Measurements from ENCODE around the gene RPS15.
"Not testable (repeated sequence)": the region's sequence is repeated elsewhere in the genome, so short reads cannot be mapped to it uniquely, and the experiment has no call there.

The RPS15 gene

GRCh38 chr19:1434040-1434366, 4.2 kb upstream of the RPS15 start:
- no peak overlapping the region for H3K4me3 Mint-ChIP-seq
- ATAC-seq (no peak), DNase-seq (ENCODE audit: low spot score in 2 of 2) (no peak)
- peaks cover 86% of the 10 kb centered on the region for H3K36me3 Mint-ChIP-seq
- no peak overlapping the region for H3K27ac Mint-ChIP-seq
- H3K4me1 Mint-ChIP-seq = peaks cover 7% of the 10 kb centered on the region
- H3K9me3 Mint-ChIP-seq = no peaks in the 10 kb centered on the region

- Mint-ChIP-seq H3K4me1 (peaks cover 11% of the 10 kb centered on the region), H3K27ac (no peak overlapping the region), H3K4me3 (no peak overlapping the region), H3K9me3 (no peaks in the 10 kb centered on the region), H3K36me3 (peaks cover 90% of the 10 kb centered on the region)
- no peak for DNase-seq (ENCODE audit: low spot score in 2 of 2)
- ATAC-seq = no peak
Measured at GRCh38 chr19:1434577-1435060, 3.6 kb upstream of the RPS15 start.

GRCh38 chr19:1435378-1435989, 2.7 kb upstream of the RPS15 start:
- DNase-seq (ENCODE audit: low spot score in 2 of 2) (no peak), ATAC-seq (no peak)
- Mint-ChIP-seq H3K4me3 (no peak overlapping the region), H3K9me3 (no peaks in the 10 kb centered on the region), H3K36me3 (peaks cover 90% of the 10 kb centered on the region), H3K4me1 (peaks cover 19% of the 10 kb centered on the region), H3K27ac (no peak overlapping the region)

- ATAC-seq (no peak), DNase-seq (ENCODE audit: low spot score in 2 of 2) (no peak)
- Mint-ChIP-seq H3K27ac (peak overlapping the region; percentile 100), H3K4me1 (peaks cover 31% of the 10 kb centered on the region), H3K36me3 (peaks cover 90% of the 10 kb centered on the region), H3K9me3 (no peaks in the 10 kb centered on the region), H3K4me3 (peak overlapping the region; percentile 96)
Measured at GRCh38 chr19:1437609-1438008, 587 bp upstream of the RPS15 start.

GRCh38 chr19:1438933-1439354, 748 bp downstream of the RPS15 start:
- no peak for ATAC-seq
- H3K4me3 Mint-ChIP-seq = peak overlapping the region; percentile 96
- DNase-seq (ENCODE audit: low spot score in 2 of 2) = no peak
- peak overlapping the region; percentile 100 for H3K27ac Mint-ChIP-seq
- H3K9me3 Mint-ChIP-seq = no peaks in the 10 kb centered on the region
- peaks cover 90% of the 10 kb centered on the region for H3K36me3 Mint-ChIP-seq
- peaks cover 31% of the 10 kb centered on the region for H3K4me1 Mint-ChIP-seq

GRCh38 chr19:1439525-1440417, 1.6 kb downstream of the RPS15 start:
- peak overlapping the region; percentile 100 for H3K27ac Mint-ChIP-seq
- not testable (repeated sequence) for ATAC-seq; DNase-seq (ENCODE audit: low spot score in 2 of 2); H3K9me3 Mint-ChIP-seq
- H3K36me3 Mint-ChIP-seq = peaks cover 87% of the 10 kb centered on the region
- peaks cover 34% of the 10 kb centered on the region for H3K4me1 Mint-ChIP-seq
- H3K4me3 Mint-ChIP-seq = peak overlapping the region; percentile 96

- Mint-ChIP-seq H3K36me3 (peaks cover 83% of the 10 kb centered on the region), H3K4me3 (peak overlapping the region; percentile 96), H3K4me1 (peaks cover 38% of the 10 kb centered on the region), H3K27ac (peak overlapping the region; percentile 100), H3K9me3 (no peaks in the 10 kb centered on the region)
- DNase-seq (ENCODE audit: low spot score in 2 of 2) (no peak), ATAC-seq (no peak)
Measured at GRCh38 chr19:1440418-1440801, 2.2 kb downstream of the RPS15 start.

GRCh38 chr19:1441022-1441426, 2.8 kb downstream of the RPS15 start:
- peaks cover 41% of the 10 kb centered on the region for H3K4me1 Mint-ChIP-seq
- H3K4me3 Mint-ChIP-seq = peak overlapping the region; percentile 96
- no peaks in the 10 kb centered on the region for H3K9me3 Mint-ChIP-seq
- H3K27ac Mint-ChIP-seq = peak overlapping the region; percentile 100
- no peak for DNase-seq (ENCODE audit: low spot score in 2 of 2)
- ATAC-seq = no peak
- peaks cover 81% of the 10 kb centered on the region for H3K36me3 Mint-ChIP-seq

- Mint-ChIP-seq H3K4me3 (peak overlapping the region; percentile 96), H3K27ac (peak overlapping the region; percentile 100), H3K36me3 (peaks cover 75% of the 10 kb centered on the region), H3K4me1 (peaks cover 41% of the 10 kb centered on the region), H3K9me3 (no peaks in the 10 kb centered on the region)
- ATAC-seq (no peak), DNase-seq (ENCODE audit: low spot score in 2 of 2) (no peak)
Measured at GRCh38 chr19:1441677-1442438, 3.7 kb downstream of the RPS15 start.

- Mint-ChIP-seq H3K4me1 (peaks cover 32% of the 10 kb centered on the region), H3K9me3 (no peaks in the 10 kb centered on the region), H3K36me3 (peaks cover 43% of the 10 kb centered on the region), H3K27ac (peak overlapping the region; percentile 32), H3K4me3 (peak overlapping the region; percentile 73)
- DNase-seq (ENCODE audit: low spot score in 2 of 2) (peak; percentile 92 to 94), ATAC-seq (peak; percentile 86)
Measured at GRCh38 chr19:1445185-1445931, 7.2 kb downstream of the RPS15 start.

GRCh38 chr19:1445932-1446712, 7.9 kb downstream of the RPS15 start:
- DNase-seq (ENCODE audit: low spot score in 2 of 2) (no peak), ATAC-seq (no peak)
- Mint-ChIP-seq H3K4me3 (peak overlapping the region; percentile 73), H3K9me3 (no peaks in the 10 kb centered on the region), H3K27ac (no peak overlapping the region), H3K36me3 (peaks cover 35% of the 10 kb centered on the region), H3K4me1 (peaks cover 32% of the 10 kb centered on the region)

GRCh38 chr19:1446713-1447481, 8.7 kb downstream of the RPS15 start:
- Mint-ChIP-seq H3K27ac (no peak overlapping the region), H3K9me3 (no peaks in the 10 kb centered on the region), H3K4me3 (peak overlapping the region; percentile 10), H3K36me3 (peaks cover 27% of the 10 kb centered on the region), H3K4me1 (peaks cover 27% of the 10 kb centered on the region)
- DNase-seq (ENCODE audit: low spot score in 2 of 2) (no peak), ATAC-seq (no peak)

GRCh38 chr19:1447504-1447903, 9.3 kb downstream of the RPS15 start:
- Mint-ChIP-seq H3K27ac (no peak overlapping the region), H3K9me3 (no peaks in the 10 kb centered on the region), H3K36me3 (peaks cover 21% of the 10 kb centered on the region), H3K4me1 (peaks cover 27% of the 10 kb centered on the region), H3K4me3 (peak overlapping the region; percentile 10)
- no peak for DNase-seq (ENCODE audit: low spot score in 2 of 2)
- ATAC-seq = no peak
